Glutamatergic neuron (in vitro differentiated cells): ENCODE measurements around the gene MAT2A. TPM values are rescaled to one million over a fixed set of nuclear protein-coding genes. Genes with fewer than 3 reads are reported as not detected.

Source experiments
- DNase-seq: peaks from one replicate; pipeline ENCODE4 v3.0.0; 2022
- H3K27ac Mint-ChIP-seq: one replicate; pipeline ENCODE4 v1.8.0; 2020; ENCODE audit warnings: mild to moderate bottlenecking, mixed read lengths, inconsistent platforms; ENCODE audit not compliant: unreplicated experiment
- H3K27me3 Mint-ChIP-seq: one replicate; pipeline ENCODE4 v1.8.0; 2020; ENCODE audit warnings: mild to moderate bottlenecking, moderate library complexity, mixed read lengths, inconsistent platforms; ENCODE audit not compliant: unreplicated experiment
- H3K36me3 Mint-ChIP-seq: one replicate; pipeline ENCODE4 v1.8.0; 2020; ENCODE audit warnings: mild to moderate bottlenecking, mixed read lengths, inconsistent platforms; ENCODE audit not compliant: unreplicated experiment
- H3K4me1 Mint-ChIP-seq: one replicate; pipeline ENCODE4 v1.8.0; 2020; ENCODE audit warnings: mild to moderate bottlenecking, low read depth, mixed read lengths, inconsistent platforms; ENCODE audit not compliant: unreplicated experiment
- H3K4me3 Mint-ChIP-seq: one replicate; pipeline ENCODE4 v1.8.0; 2020; ENCODE audit warnings: mild to moderate bottlenecking, mixed read lengths, inconsistent platforms; ENCODE audit not compliant: unreplicated experiment
- H3K9me3 Mint-ChIP-seq: one replicate; pipeline ENCODE4 v1.8.0; 2020; ENCODE audit warnings: mild to moderate bottlenecking, moderate library complexity, mixed read lengths, inconsistent platforms; ENCODE audit not compliant: unreplicated experiment
- CTCF ChIP-seq: fragments of 200-600 bp; sonication (generic); IDR thresholded peaks from one replicate; pipeline ENCODE4 v1.5.0; 2021; ENCODE audit not compliant: partially characterized antibody, unreplicated experiment
- total RNA-seq: library from RNA; stranded (reverse); fragmentation: NEBNext Ultra II Directional; extraction: Animal tissue kit (Norgen Biotek cat#: 25700); gene quantifications from one replicate; pipeline ENCODE4 v1.2.1, GENCODE V29; 2021; ENCODE audit not compliant: unreplicated experiment

The MAT2A gene
- total RNA-seq, 1 donor from 2014 or later = 302 TPM

- Mint-ChIP-seq H3K4me3 (no peak overlapping the region), H3K9me3 (peaks cover 2% of the 10 kb centered on the region), H3K36me3 (no peaks in the 10 kb centered on the region), H3K4me1 (no peaks in the 10 kb centered on the region), H3K27ac (no peak overlapping the region), H3K27me3 (no peaks in the 10 kb centered on the region)
- DNase-seq = no peak
- TF ChIP-seq CTCF = no peak
These were observed 22.1 kb upstream of the MAT2A start for GRCh38 chr2:85516653-85517389.

- H3K36me3 Mint-ChIP-seq = no peaks in the 10 kb centered on the region
- H3K27me3 Mint-ChIP-seq = peaks cover 5% of the 10 kb centered on the region
- TF ChIP-seq CTCF = no peak
- DNase-seq = no peak
- no peak overlapping the region for H3K27ac Mint-ChIP-seq
- H3K4me1 Mint-ChIP-seq = peaks cover 11% of the 10 kb centered on the region
- no peaks in the 10 kb centered on the region for H3K9me3 Mint-ChIP-seq
- H3K4me3 Mint-ChIP-seq = no peak overlapping the region
These were observed 16.8 kb upstream of the MAT2A start for GRCh38 chr2:85522090-85522647.

- no peaks in the 10 kb centered on the region for H3K36me3 Mint-ChIP-seq
- H3K4me1 Mint-ChIP-seq = peaks cover 11% of the 10 kb centered on the region
- no peak for TF ChIP-seq CTCF
- no peak overlapping the region for H3K4me3 Mint-ChIP-seq
- no peak overlapping the region for H3K27ac Mint-ChIP-seq
- H3K27me3 Mint-ChIP-seq = peaks cover 5% of the 10 kb centered on the region
- DNase-seq = no peak
- H3K9me3 Mint-ChIP-seq = no peaks in the 10 kb centered on the region
These were observed 15.7 kb upstream of the MAT2A start for GRCh38 chr2:85523062-85523902.

- peaks cover 5% of the 10 kb centered on the region for H3K27me3 Mint-ChIP-seq
- H3K4me3 Mint-ChIP-seq = no peak overlapping the region
- H3K27ac Mint-ChIP-seq = no peak overlapping the region
- TF ChIP-seq CTCF = no peak
- no peak for DNase-seq
- H3K9me3 Mint-ChIP-seq = no peaks in the 10 kb centered on the region
- no peaks in the 10 kb centered on the region for H3K36me3 Mint-ChIP-seq
- peaks cover 11% of the 10 kb centered on the region for H3K4me1 Mint-ChIP-seq
These were observed 15.0 kb upstream of the MAT2A start for GRCh38 chr2:85523903-85524335.
